ENCODE data around the gene ZFAND6. TPM values are rescaled to one million over a fixed set of nuclear protein-coding genes. Genes with fewer than 3 reads are reported as not detected.
"Not testable (repeated sequence)": the region's sequence is repeated elsewhere in the genome, so short reads cannot be mapped to it uniquely, and the experiment has no call there.

ZFAND6 gene
- total RNA-seq, 1 donor from 2014 or later, result 101 TPM

GRCh38 chr15:80098341-80098740 is 38.9 kb downstream of the ZFAND6 start:
- TF ChIP-seq CTCF (IDR thresholded peaks at IDR 0.05), result no peak
- Mint-ChIP-seq H3K4me3 (no peak overlapping the region), H3K9me3 (no peaks in the 10 kb centered on the region), H3K4me1 (peaks cover 62% of the 10 kb centered on the region), H3K36me3 (ENCODE audit: low read depth) (peaks cover 20% of the 10 kb centered on the region), H3K27ac (no peak overlapping the region), H3K27me3 (no peaks in the 10 kb centered on the region)
- ATAC-seq (ENCODE audit: low read depth) (no peak), DNase-seq (no peak)
- ChIA-PET POLR2A (no interaction called here), CTCF (no interaction called here)
- intact Hi-C loops (cut with micrococcal nuclease), result loop anchor here (5.0 kb wide), 1 partner anchor 36 kb away; no protein-coding TSS in a partner anchor

- intact Hi-C loops (cut with micrococcal nuclease), result loop anchor here (5.0 kb wide), 1 partner anchor 37 kb away; no protein-coding TSS in a partner anchor
- peak; percentile 57 for ATAC-seq (ENCODE audit: low read depth)
- no peaks in the 10 kb centered on the region for H3K27me3 Mint-ChIP-seq
- ChIA-PET POLR2A (no interaction called here), CTCF (no interaction called here)
- peak overlapping the region; percentile 51 for H3K27ac Mint-ChIP-seq
- peaks cover 22% of the 10 kb centered on the region for H3K36me3 Mint-ChIP-seq (ENCODE audit: low read depth)
- no peaks in the 10 kb centered on the region for H3K9me3 Mint-ChIP-seq
- H3K4me1 Mint-ChIP-seq, result peaks cover 56% of the 10 kb centered on the region
- no peak for TF ChIP-seq CTCF (IDR thresholded peaks at IDR 0.05)
- H3K4me3 Mint-ChIP-seq, result peak overlapping the region; percentile 45
- no peak for DNase-seq
These were observed 39.8 kb downstream of the ZFAND6 start for GRCh38 chr15:80099241-80099640.

- POLR2A ChIA-PET, CTCF ChIA-PET, H3K27me3 Mint-ChIP-seq, H3K9me3 Mint-ChIP-seq, DNase-seq: not testable (repeated sequence)
- peaks cover 55% of the 10 kb centered on the region for H3K4me1 Mint-ChIP-seq
- intact Hi-C loops (cut with micrococcal nuclease), result loop anchor here (2.0 to 5.0 kb wide), 2 partner anchors 15 to 37 kb away; no protein-coding TSS in a partner anchor
- peak overlapping the region; percentile 51 for H3K27ac Mint-ChIP-seq
- peaks cover 22% of the 10 kb centered on the region for H3K36me3 Mint-ChIP-seq (ENCODE audit: low read depth)
- H3K4me3 Mint-ChIP-seq, result peak overlapping the region; percentile 45
- peak; percentile 45 for ATAC-seq (ENCODE audit: low read depth)
These were observed 40.2 kb downstream of the ZFAND6 start for GRCh38 chr15:80099662-80100061.

DNA sequence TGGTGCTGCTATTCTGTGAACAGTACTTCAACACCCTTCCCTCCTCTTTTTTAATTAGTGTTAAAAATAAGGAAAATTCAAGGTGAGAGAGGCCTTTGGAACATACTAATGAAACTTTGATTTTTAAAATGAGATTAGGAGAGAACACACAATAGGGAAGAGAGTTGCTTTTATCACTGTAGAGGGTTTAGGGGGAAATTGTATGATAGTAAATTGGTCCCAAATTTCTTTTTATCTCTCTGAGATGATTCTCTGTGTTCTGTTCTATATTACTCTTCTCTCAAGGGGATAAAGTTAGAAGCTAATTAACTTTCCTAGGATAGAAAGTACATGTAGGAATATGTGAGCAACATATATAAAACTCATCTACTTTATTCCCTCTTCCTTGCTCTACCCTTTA is 40.8 kb downstream of the ZFAND6 start:
- Mint-ChIP-seq H3K27me3 (no peaks in the 10 kb centered on the region), H3K4me1 (peaks cover 53% of the 10 kb centered on the region), H3K4me3 (no peak overlapping the region), H3K9me3 (no peaks in the 10 kb centered on the region), H3K36me3 (ENCODE audit: low read depth) (peaks cover 22% of the 10 kb centered on the region), H3K27ac (no peak overlapping the region)
- no peak for ATAC-seq (ENCODE audit: low read depth)
- CTCF ChIA-PET, result no interaction called here
- TF ChIP-seq CTCF (IDR thresholded peaks at IDR 0.05), result no peak
- DNase-seq, result no peak
- intact Hi-C loops (cut with micrococcal nuclease), result loop anchor here (2.0 kb wide), 1 partner anchor 15 kb away; no protein-coding TSS in a partner anchor
- POLR2A ChIA-PET, result no interaction called here

- peaks cover 63% of the 10 kb centered on the region for H3K4me1 Mint-ChIP-seq
- H3K9me3 Mint-ChIP-seq, result no peaks in the 10 kb centered on the region
- H3K4me3 Mint-ChIP-seq, result no peak overlapping the region
- TF ChIP-seq CTCF (IDR thresholded peaks at IDR 0.05), result no peak
- intact Hi-C loops (cut with micrococcal nuclease), result no loop called here
- H3K36me3 Mint-ChIP-seq (ENCODE audit: low read depth), result peaks cover 35% of the 10 kb centered on the region
- no peak for DNase-seq
- no peak overlapping the region for H3K27ac Mint-ChIP-seq
- ChIA-PET POLR2A (no interaction called here), CTCF (no interaction called here)
- no peak for ATAC-seq (ENCODE audit: low read depth)
- no peaks in the 10 kb centered on the region for H3K27me3 Mint-ChIP-seq
These were observed 45.7 kb downstream of the ZFAND6 start for GRCh38 chr15:80105193-80105592.

GRCh38 chr15:80105595-80105994 is 46.1 kb downstream of the ZFAND6 start:
- no peak for TF ChIP-seq CTCF (IDR thresholded peaks at IDR 0.05)
- intact Hi-C loops (cut with micrococcal nuclease), result no loop called here
- Mint-ChIP-seq H3K4me3 (no peak overlapping the region), H3K36me3 (ENCODE audit: low read depth) (peaks cover 35% of the 10 kb centered on the region), H3K27ac (no peak overlapping the region), H3K27me3 (no peaks in the 10 kb centered on the region), H3K4me1 (peaks cover 63% of the 10 kb centered on the region), H3K9me3 (no peaks in the 10 kb centered on the region)
- CTCF ChIA-PET, result no interaction called here
- ATAC-seq (ENCODE audit: low read depth) (no peak), DNase-seq (no peak)
- POLR2A ChIA-PET, result no interaction called here
